Esophagus (tissue), 2 donors: ENCODE data around the gene NR1D2. TPM values are rescaled to one million over a fixed set of nuclear protein-coding genes. Genes with fewer than 3 reads are reported as not detected.

Experiments
- H3K27ac ChIP-seq, 2 donors: one replicate each; pipeline ENCODE4 v1.5.1; 2013; ENCODE audit warnings: low read depth in 2 of 2, mild to moderate bottlenecking in 2 of 2, inconsistent platforms in 1 of 2, low read length in 1 of 2, moderate library complexity in 1 of 2
- H3K27me3 ChIP-seq, 2 donors: one replicate each; pipeline ENCODE4 v1.6.1; 2013; ENCODE audit warnings: low read length in 2 of 2, control low read depth in 1 of 2, mild to moderate bottlenecking in 1 of 2; ENCODE audit not compliant: insufficient read depth in 2 of 2, control insufficient read depth in 1 of 2
- H3K36me3 ChIP-seq, 2 donors: one replicate each; pipeline ENCODE4 v1.6.1; 2013; ENCODE audit warnings: low read length in 1 of 2; ENCODE audit not compliant: control insufficient read depth in 2 of 2, insufficient read depth in 2 of 2
- H3K4me1 ChIP-seq, 2 donors: one replicate each; pipeline ENCODE4 v1.6.1; 2013; ENCODE audit warnings: low read length in 1 of 2; ENCODE audit not compliant: control insufficient read depth in 2 of 2, insufficient read depth in 2 of 2
- H3K4me3 ChIP-seq, 2 donors: one replicate each; pipeline ENCODE4 v1.5.1; 2013; ENCODE audit warnings: low read length in 2 of 2, mild to moderate bottlenecking in 2 of 2, low read depth in 1 of 2, moderate library complexity in 1 of 2
- H3K9me3 ChIP-seq, 2 donors: one replicate each; pipeline ENCODE4 v1.6.1; 2013; ENCODE audit warnings: mild to moderate bottlenecking in 2 of 2, low read depth in 1 of 2, low read length in 1 of 2, moderate library complexity in 1 of 2; ENCODE audit not compliant: control insufficient read depth in 2 of 2, insufficient read depth in 1 of 2
- WGBS, 2 donors: extraction: QIAGEN DNeasy Blood & Tissue Kit; methylation state at CpG; one replicate each; pipeline ENCODE4 v1.1.7; 2013; 5-methylcytosine and 5-hydroxymethylcytosine counted together
- polyA plus RNA-seq, 2 donors: library from polyadenylated mRNA; stranded (reverse); fragments of 200-250 nt; gene quantifications; one replicate each; pipeline ENCODE4 v1.2.3, GENCODE V29; 2013
- donor health status: healthy with polysubstance abuse.
- donor health status: Bipolar disorder and iron deficiency.

The NR1D2 gene
- polyA plus RNA-seq, 2 donors, result 8.6 to 9.3 TPM

DNA sequence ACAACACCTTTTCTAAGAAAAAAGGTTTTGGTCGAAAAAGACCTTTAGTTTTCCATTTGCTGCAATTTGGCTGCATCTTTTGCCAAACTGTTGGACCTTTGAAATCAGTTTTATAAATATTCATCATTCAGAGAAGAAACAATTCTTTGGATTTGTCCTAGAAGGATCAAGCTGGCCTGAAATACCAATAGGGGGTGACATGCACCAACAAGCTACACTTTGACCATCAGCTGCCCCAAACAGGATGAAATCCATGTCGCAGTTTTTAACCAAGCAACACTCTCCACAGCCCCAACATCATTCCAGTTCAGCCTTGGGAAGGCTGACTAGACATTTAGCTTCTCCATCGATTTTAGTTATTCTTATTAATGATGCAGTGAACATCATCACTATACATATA lies 18.4 kb upstream of the NR1D2 start:
- H3K9me3 ChIP-seq, result no peaks in the 10 kb centered on the region
- 85 to 97% methylated on average over 3 of the region's 3 CpGs for WGBS, 2 donors
- no peaks in the 10 kb centered on the region for H3K36me3 ChIP-seq
- H3K4me1 ChIP-seq, result peaks cover 0 to 4% of the 10 kb centered on the region in 2 donors
- no peaks in the 10 kb centered on the region for H3K27me3 ChIP-seq
- no peak overlapping the region for H3K27ac ChIP-seq
- no peak overlapping the region for H3K4me3 ChIP-seq

DNA sequence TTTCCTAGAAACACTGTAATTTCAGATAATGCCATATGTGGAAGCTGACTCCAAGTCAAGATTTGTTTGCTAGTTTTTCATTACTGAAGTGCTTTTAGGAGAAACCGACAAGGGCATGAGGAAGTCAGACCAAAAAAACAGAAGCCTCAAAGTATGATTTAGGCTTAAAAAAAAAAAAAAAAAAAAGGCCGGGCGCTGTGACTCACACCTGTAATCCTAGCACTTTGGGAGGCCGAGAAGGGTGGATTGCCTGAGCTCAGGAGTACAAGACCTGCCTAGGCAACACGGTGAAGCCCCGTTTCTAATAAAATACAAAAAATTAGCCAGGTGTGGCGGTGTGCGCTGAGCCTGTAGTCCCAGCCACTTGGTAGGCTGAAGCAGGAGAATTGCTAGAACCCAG lies 16.6 kb upstream of the NR1D2 start:
- Histone ChIP-seq H3K9me3 (no peaks in the 10 kb centered on the region), H3K4me1 (peaks cover 0 to 4% of the 10 kb centered on the region in 2 donors), H3K27me3 (no peaks in the 10 kb centered on the region), H3K36me3 (no peaks in the 10 kb centered on the region), H3K4me3 (no peak overlapping the region), H3K27ac (peak overlapping the region in 1 of 2 donors; percentile 7)
- 46 to 48% methylated on average over 8 of the region's 8 CpGs for WGBS, 2 donors

- Histone ChIP-seq H3K27ac (no peak overlapping the region), H3K9me3 (no peaks in the 10 kb centered on the region), H3K4me1 (peaks cover 0 to 4% of the 10 kb centered on the region in 2 donors), H3K4me3 (no peak overlapping the region), H3K36me3 (no peaks in the 10 kb centered on the region), H3K27me3 (no peaks in the 10 kb centered on the region)
- WGBS, 2 donors, result 78 to 86% methylated on average over 3 of the region's 3 CpGs
These were observed 13.5 kb upstream of the NR1D2 start for GRCh38 chr3:23931597-23931996.

- Histone ChIP-seq H3K4me1 (peaks cover 0 to 4% of the 10 kb centered on the region in 2 donors), H3K4me3 (no peak overlapping the region), H3K9me3 (no peaks in the 10 kb centered on the region), H3K27me3 (no peaks in the 10 kb centered on the region), H3K36me3 (no peaks in the 10 kb centered on the region), H3K27ac (no peak overlapping the region)
- WGBS, 2 donors, result 82 to 90% methylated on average over 4 of the region's 4 CpGs
These were observed 12.5 kb upstream of the NR1D2 start for GRCh38 chr3:23932571-23932970.

DNA sequence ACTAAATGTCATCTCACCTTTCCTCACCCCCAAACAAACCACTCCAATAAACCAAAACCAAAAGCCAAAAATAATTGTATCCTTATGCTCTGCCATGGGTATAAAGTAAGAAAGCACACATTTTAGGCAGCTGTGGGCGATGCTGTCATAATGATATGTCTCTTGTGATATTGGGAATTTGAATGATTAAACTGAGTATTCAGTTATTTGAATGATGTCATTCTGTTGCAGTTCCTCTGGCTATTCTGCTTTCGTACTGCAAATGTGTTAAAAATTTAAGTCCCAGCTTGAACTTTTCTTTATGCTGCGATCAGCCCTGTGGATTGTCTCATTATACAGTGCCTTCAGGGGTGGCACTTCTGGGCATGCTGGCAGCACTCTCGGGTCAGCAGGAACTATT lies 10.8 kb upstream of the NR1D2 start:
- no peaks in the 10 kb centered on the region for H3K4me1 ChIP-seq
- H3K4me3 ChIP-seq, result no peak overlapping the region
- 67 to 69% methylated on average over 4 of the region's 4 CpGs for WGBS, 2 donors
- no peaks in the 10 kb centered on the region for H3K36me3 ChIP-seq
- no peak overlapping the region for H3K27ac ChIP-seq
- H3K9me3 ChIP-seq, result no peaks in the 10 kb centered on the region
- no peaks in the 10 kb centered on the region for H3K27me3 ChIP-seq

- Histone ChIP-seq H3K36me3 (no peaks in the 10 kb centered on the region), H3K4me3 (no peak overlapping the region), H3K9me3 (no peaks in the 10 kb centered on the region), H3K4me1 (no peaks in the 10 kb centered on the region), H3K27me3 (no peaks in the 10 kb centered on the region), H3K27ac (no peak overlapping the region)
- WGBS, 2 donors, result 49 to 64% methylated on average over 1 of the region's 1 CpG
These were observed 7.8 kb upstream of the NR1D2 start for GRCh38 chr3:23937296-23937695.

- H3K36me3 ChIP-seq, result no peaks in the 10 kb centered on the region
- no peaks in the 10 kb centered on the region for H3K27me3 ChIP-seq
- H3K27ac ChIP-seq, result no peak overlapping the region
These were observed 6.4 kb upstream of the NR1D2 start for GRCh38 chr3:23938688-23939087.

GRCh38 chr3:23940775-23941174 lies 4.3 kb upstream of the NR1D2 start:
- WGBS, 2 donors, result 72 to 81% methylated on average over 5 of the region's 5 CpGs
- Histone ChIP-seq H3K9me3 (no peaks in the 10 kb centered on the region), H3K4me3 (no peak overlapping the region), H3K36me3 (no peaks in the 10 kb centered on the region), H3K4me1 (no peaks in the 10 kb centered on the region), H3K27me3 (no peaks in the 10 kb centered on the region), H3K27ac (no peak overlapping the region)

More at GRCh38 chr3:23938688-23939087, 6.4 kb upstream of the NR1D2 start:
- H3K9me3 ChIP-seq, result no peaks in the 10 kb centered on the region
- H3K4me1 ChIP-seq, result no peaks in the 10 kb centered on the region
- no peak overlapping the region for H3K4me3 ChIP-seq

- no peaks in the 10 kb centered on the region for H3K36me3 ChIP-seq
- 89 to 90% methylated on average over 4 of the region's 4 CpGs for WGBS, 2 donors
These were observed 3.6 kb upstream of the NR1D2 start for GRCh38 chr3:23941440-23941839.

DNA sequence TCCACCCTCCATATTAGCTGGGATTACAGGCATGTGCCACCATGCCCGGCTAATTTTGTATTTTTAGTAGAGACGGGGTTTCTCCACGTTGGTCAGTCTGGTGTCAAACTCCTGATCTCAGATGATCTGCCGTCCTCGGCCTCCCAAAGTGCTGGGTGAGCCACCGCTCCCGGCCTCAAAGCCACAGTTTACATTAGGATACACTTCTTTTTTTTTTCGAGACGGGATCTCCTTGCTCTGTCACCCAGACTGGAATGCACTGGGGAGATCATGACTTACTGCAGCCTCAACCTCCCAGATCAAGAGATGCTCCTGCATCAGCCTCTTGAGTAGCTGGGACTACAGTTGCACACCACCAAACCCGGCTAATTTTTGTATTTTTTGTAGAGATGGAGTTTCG lies 2.5 kb upstream of the NR1D2 start:
- no peaks in the 10 kb centered on the region for H3K9me3 ChIP-seq
- H3K27me3 ChIP-seq, result no peaks in the 10 kb centered on the region
- H3K4me3 ChIP-seq, result no peak overlapping the region
- no peak overlapping the region for H3K27ac ChIP-seq
- H3K36me3 ChIP-seq, result no peaks in the 10 kb centered on the region
- peaks cover 0 to 3% of the 10 kb centered on the region in 2 donors for H3K4me1 ChIP-seq
- WGBS, 2 donors, result 89 to 93% methylated on average over 11 of the region's 11 CpGs

More at GRCh38 chr3:23941440-23941839, 3.6 kb upstream of the NR1D2 start:
- H3K4me1 ChIP-seq, result no peaks in the 10 kb centered on the region
- H3K9me3 ChIP-seq, result no peaks in the 10 kb centered on the region
- H3K27ac ChIP-seq, result no peak overlapping the region
- H3K4me3 ChIP-seq, result no peak overlapping the region
- no peaks in the 10 kb centered on the region for H3K27me3 ChIP-seq
